Measurements from ENCODE around the gene PATJ. TPM values are rescaled to one million over a fixed set of nuclear protein-coding genes. Genes with fewer than 3 reads are reported as not detected.
"Not testable (repeated sequence)": the region's sequence is repeated elsewhere in the genome, so short reads cannot be mapped to it uniquely, and the experiment has no call there.

The PATJ gene
- total and polyA plus RNA-seq, 2 of the 13 experiments (the other 11 are each of a cell fraction or from before 2014, with no cell fraction given): 6.2 to 16.8 TPM

- TF ChIP-seq IRX3 (CRISPR knock-in tag; IDR thresholded peaks at IDR 0.05; ENCODE audit: borderline replicate concordance, low read depth): no peak
- no peak for TF ChIP-seq ZSCAN21 (CRISPR knock-in tag; IDR thresholded peaks at IDR 0.05; ENCODE audit: borderline replicate concordance)
- TF ChIP-seq SYNCRIP (IDR thresholded peaks at IDR 0.05; ENCODE audit: insufficient read depth, low read depth, low read length): no peak
- TF ChIP-seq ZNF782 (CRISPR knock-in tag; IDR thresholded peaks at IDR 0.05; ENCODE audit: borderline replicate concordance): no peak
- TF ChIP-seq CEBPB (IDR thresholded peaks at IDR 0.05; ENCODE audit: borderline replicate concordance, low read depth, low read length): no peak
- no peak for TF ChIP-seq MAFK (conservative IDR thresholded peaks at IDR 0.05 in 1 of 2, IDR thresholded peaks at IDR 0.05 in 1 of 2; ENCODE audit: low read length in 2 of 2)
These were observed 30.3 kb upstream of the PATJ start (continued) for GRCh38 chr1:61711969-61712368.

- H3K9me3 ChIP-seq (ENCODE audit: low read length); H3K27ac ChIP-seq (ENCODE audit: extremely low read length, insufficient read depth, low read length); POLR2A ChIA-PET; H4K20me1 ChIP-seq (ENCODE audit: insufficient read depth, low read length); FAIRE-seq; CTCF ChIA-PET (ENCODE audit: low intra/inter-chr PET ratio, low total read pairs); H3K36me3 ChIP-seq (replicated peaks in 1 of 2; ENCODE audit: control insufficient read depth in 1 of 2, insufficient read depth in 2 of 2, low read length in 2 of 2); in situ Hi-C loops (cut with HindIII; ENCODE audit: extremely low pct_ligation_motif_present, low pct_unique_long_range_greater_than_20kb); ATAC-seq; H2AFZ ChIP-seq (ENCODE audit: low read length); H3K27me3 ChIP-seq (ENCODE audit: control insufficient read depth in 1 of 2, insufficient read depth in 2 of 2, low read length in 2 of 2); intact Hi-C loops (cut with micrococcal nuclease; ENCODE audit: unreplicated experiment); H3K4me2 ChIP-seq (ENCODE audit: low read depth, low read length); DNase-seq (ENCODE audit: low spot score); H3K4me3 ChIP-seq (replicated peaks in 1 of 3; ENCODE audit: insufficient read depth in 1 of 3, low read depth in 2 of 3, low read length in 3 of 3); BruUV-seq (replicated peaks); H3K9ac ChIP-seq (ENCODE audit: insufficient read depth, low read depth, low read length): not testable (repeated sequence)
- H3K79me2 ChIP-seq (ENCODE audit: insufficient read depth, low read length): peaks cover 17% of the 10 kb centered on the region
- peaks cover 15% of the 10 kb centered on the region for H3K4me1 ChIP-seq (ENCODE audit: insufficient read depth, low read length)
- WGBS (ENCODE audit: low lambda C conversion rate): 92% methylated on average over 8 of the region's 8 CpGs
These were observed 23.1 kb upstream of the PATJ start for GRCh38 chr1:61718996-61719663.

DNA sequence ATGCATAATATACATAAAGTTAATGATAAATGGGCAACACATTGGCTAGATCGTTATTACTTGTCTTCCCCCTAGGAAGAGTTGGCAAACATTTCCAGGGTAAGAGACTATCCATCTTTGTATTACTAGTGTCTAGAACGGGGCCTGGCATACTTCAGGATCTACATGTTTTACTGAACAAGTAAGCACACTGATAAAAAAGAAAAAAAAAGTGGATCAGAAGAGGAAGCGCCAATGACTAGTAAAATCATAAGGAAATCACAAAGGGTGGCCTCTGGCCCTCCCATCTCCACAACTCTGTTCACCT is 17.8 kb upstream of the PATJ start:
- H3K36me3 ChIP-seq (replicated peaks in 1 of 2; ENCODE audit: control insufficient read depth in 1 of 2, insufficient read depth in 2 of 2, low read length in 2 of 2): no peaks in the 10 kb centered on the region
- H3K27me3 ChIP-seq (ENCODE audit: control insufficient read depth in 1 of 2, insufficient read depth in 2 of 2, low read length in 2 of 2): no peaks in the 10 kb centered on the region; a peak in 1 of 5 replicates
- peak overlapping the region; percentile 74 for H3K27ac ChIP-seq (ENCODE audit: extremely low read length, insufficient read depth, low read length)
- H3K4me2 ChIP-seq (ENCODE audit: low read depth, low read length): peak overlapping the region; percentile 82
- in situ Hi-C loops (cut with HindIII; ENCODE audit: extremely low pct_ligation_motif_present, low pct_unique_long_range_greater_than_20kb) (no loop called here), intact Hi-C loops (cut with micrococcal nuclease; ENCODE audit: unreplicated experiment) (loop anchor here (10.0 kb wide), 1 partner anchor 120 kb away; no protein-coding TSS in a partner anchor)
- FAIRE-seq: no peak
- ChIA-PET CTCF (ENCODE audit: low intra/inter-chr PET ratio, low total read pairs) (no interaction called here), POLR2A (no interaction called here)
- peak overlapping the region; percentile 92 for H3K9ac ChIP-seq (ENCODE audit: insufficient read depth, low read depth, low read length)
- DNase-seq (ENCODE audit: low spot score): no peak
- no peaks in the 10 kb centered on the region for H3K9me3 ChIP-seq (ENCODE audit: low read length)
- no peak overlapping the region for H2AFZ ChIP-seq (ENCODE audit: low read length)
- peaks cover 26% of the 10 kb centered on the region for H3K4me1 ChIP-seq (ENCODE audit: insufficient read depth, low read length)
- no peak; the same call in 2 of the 3 replicates for ATAC-seq
- H4K20me1 ChIP-seq (ENCODE audit: insufficient read depth, low read length): no peaks in the 10 kb centered on the region
- H3K4me3 ChIP-seq (replicated peaks in 1 of 3; ENCODE audit: insufficient read depth in 1 of 3, low read depth in 2 of 3, low read length in 3 of 3): peak overlapping the region; percentile 87 to 96 (median 94)
- H3K79me2 ChIP-seq (ENCODE audit: insufficient read depth, low read length): peaks cover 23% of the 10 kb centered on the region
- TSS peak; percentile 65 for BruUV-seq (replicated peaks)
- 1% methylated on average over 3 of the region's 3 CpGs for WGBS (ENCODE audit: low lambda C conversion rate)
- TF ChIP-seq, protein P1, sequence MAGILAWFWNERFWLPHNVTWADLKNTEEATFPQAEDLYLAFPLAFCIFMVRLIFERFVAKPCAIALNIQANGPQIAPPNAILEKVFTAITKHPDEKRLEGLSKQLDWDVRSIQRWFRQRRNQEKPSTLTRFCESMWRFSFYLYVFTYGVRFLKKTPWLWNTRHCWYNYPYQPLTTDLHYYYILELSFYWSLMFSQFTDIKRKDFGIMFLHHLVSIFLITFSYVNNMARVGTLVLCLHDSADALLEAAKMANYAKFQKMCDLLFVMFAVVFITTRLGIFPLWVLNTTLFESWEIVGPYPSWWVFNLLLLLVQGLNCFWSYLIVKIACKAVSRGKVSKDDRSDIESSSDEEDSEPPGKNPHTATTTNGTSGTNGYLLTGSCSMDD (CRISPR knock-in tag; IDR thresholded peaks at IDR 0.05): no peak
- TF ChIP-seq ZMAT3 (CRISPR knock-in tag; conservative IDR thresholded peaks at IDR 0.05) (no peak), ZNF251 (CRISPR knock-in tag; IDR thresholded peaks at IDR 0.05) (no peak), ZBTB1 (CRISPR knock-in tag; IDR thresholded peaks at IDR 0.05; ENCODE audit: borderline replicate concordance) (no peak), ARHGAP35 (CRISPR knock-in tag; IDR thresholded peaks at IDR 0.05; ENCODE audit: borderline replicate concordance) (no peak), KDM4B (CRISPR knock-in tag; IDR thresholded peaks at IDR 0.05) (no peak), RXRB (CRISPR knock-in tag; IDR thresholded peaks at IDR 0.05; ENCODE audit: borderline replicate concordance) (no peak), ARID3A (IDR thresholded peaks at IDR 0.05; ENCODE audit: low read depth, low read length) (no peak), SMARCC2 (IDR thresholded peaks at IDR 0.05) (no peak)
